Measurements from ENCODE around the gene PRR29. TPM values are rescaled to one million over a fixed set of nuclear protein-coding genes. Genes with fewer than 3 reads are reported as not detected.

Gene PRR29
- total RNA-seq, 1 experiment from 2014 or later = 0.76 TPM

DNA sequence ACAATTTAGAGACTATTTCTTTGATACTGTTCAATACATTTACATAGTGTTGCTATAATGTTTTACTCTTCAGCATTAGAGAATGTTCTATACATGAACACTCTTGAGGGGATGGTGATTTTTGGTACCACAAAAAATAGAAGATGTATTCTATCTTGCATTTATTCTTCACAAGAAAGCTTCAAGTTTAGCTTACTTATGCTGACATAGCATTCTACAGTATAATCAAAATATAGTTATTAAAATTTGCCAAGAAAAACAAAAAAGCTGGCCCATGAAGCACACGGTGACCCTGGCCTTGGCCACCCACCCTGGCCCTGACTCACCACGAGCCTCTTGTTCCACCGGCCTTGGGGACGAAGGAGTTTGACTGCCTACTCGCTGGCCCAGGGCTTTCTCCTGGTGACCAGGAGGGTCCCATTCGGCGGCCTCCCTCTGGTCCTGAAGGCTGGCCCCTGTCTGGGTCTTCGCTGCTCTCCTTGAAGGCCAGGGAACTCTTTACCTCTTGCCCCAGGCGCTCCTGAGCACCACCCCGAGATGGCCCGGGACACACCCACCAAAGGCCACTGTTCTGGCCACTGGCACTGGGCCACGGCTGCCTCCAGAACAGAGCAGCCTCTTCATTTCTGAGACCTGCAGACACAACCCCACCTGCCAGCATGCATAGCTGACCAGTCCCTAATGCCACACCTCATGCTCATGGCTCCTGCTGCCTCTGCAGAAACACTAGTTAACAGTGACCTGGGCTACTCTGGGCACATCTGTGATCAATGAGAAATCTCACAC is 44.7 kb downstream of the PRR29 start:
- DNase-seq (ENCODE audit: low spot score) = no peak

DNA sequence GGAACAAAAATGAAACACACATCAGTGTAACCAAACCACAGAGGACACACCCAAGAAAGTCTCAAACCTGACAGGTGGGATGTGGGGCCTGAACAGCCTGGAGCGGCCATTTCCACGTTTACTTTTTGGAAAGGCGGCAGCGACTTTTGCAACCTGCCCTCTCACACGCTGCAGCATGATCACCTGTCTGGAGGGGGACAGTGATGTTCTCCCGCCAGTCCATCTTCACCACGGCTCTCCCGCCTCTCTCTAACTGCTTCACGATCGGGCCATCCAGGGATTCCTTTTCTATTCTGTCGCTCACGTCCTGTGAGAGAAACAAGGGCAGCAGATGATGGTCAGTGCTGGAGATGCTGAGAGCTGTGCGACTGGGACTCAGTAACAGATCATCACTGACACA is 47.0 kb downstream of the PRR29 start:
- no peak for DNase-seq (ENCODE audit: low spot score)

DNA sequence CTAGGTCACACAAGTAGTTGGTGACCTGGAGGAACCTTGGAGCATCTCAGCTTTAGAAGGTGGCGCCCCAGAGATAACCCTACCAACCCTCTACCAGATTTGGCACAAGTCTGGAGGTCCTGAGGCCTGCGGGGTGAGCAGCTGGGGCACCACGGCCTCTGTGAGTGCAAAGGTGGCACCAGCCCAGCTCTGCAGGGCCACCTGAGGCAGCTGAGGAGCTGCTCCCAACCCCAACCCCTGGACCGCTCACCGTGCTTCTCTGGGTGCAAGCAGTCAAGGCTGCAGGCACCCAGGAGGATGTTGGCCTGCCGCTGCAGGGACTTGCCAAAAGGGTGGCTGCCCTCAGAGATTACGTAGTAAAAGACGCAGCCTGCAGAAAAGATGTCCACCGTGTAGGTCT is 50.7 kb downstream of the PRR29 start:
- no peak for DNase-seq (ENCODE audit: low spot score)

GRCh38 chr17:64051153-64051552 is 53.0 kb downstream of the PRR29 start:
- DNase-seq (ENCODE audit: low spot score) = no peak

DNA sequence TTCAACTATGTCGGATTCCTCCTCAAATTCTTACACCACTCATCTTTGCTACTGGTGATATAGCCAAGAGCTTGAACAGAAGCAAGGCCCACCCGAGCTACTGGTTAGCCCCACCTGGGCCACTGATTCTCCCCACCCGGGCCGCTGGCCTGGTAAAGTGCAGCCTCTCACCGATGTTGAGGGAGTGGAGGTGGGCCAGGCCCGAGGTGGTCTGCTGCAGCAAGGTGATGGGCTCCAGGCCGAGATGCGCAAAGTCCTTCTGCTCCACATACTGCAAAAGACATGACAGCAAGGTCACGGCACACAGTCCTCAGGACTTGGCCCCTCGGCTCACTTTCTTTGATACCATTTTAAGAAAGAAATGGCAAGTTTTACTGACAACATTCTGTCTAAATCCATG is 55.0 kb downstream of the PRR29 start:
- no peak for DNase-seq (ENCODE audit: low spot score)

Other genes with a start within 250 kb of the PRR29 start
- gene CCDC47, start 224.8 kb upstream of the PRR29 start, total RNA-seq (2014; rRNA removed; shearing (Covaris generic)) = 59.7 and 78.3 TPM in 2 replicates
- 64.8 and 65.6 TPM in 2 replicates for gene DDX42, start 224.2 kb upstream of the PRR29 start, total RNA-seq (2014; rRNA removed; shearing (Covaris generic))
- gene PSMC5, start 170.9 kb upstream of the PRR29 start, total RNA-seq (2014; rRNA removed; shearing (Covaris generic)) = 51.2 and 69.5 TPM in 2 replicates
- gene FTSJ3, start 170.7 kb upstream of the PRR29 start, total RNA-seq (2014; rRNA removed; shearing (Covaris generic)) = 48.0 and 50.6 TPM in 2 replicates
- 114 and 138 TPM in 2 replicates for gene SMARCD2, start 155.7 kb upstream of the PRR29 start, total RNA-seq (2014; rRNA removed; shearing (Covaris generic))
- gene CSH2, start 124.7 kb upstream of the PRR29 start, total RNA-seq (2014; rRNA removed; shearing (Covaris generic)) = not detected in 2 replicates
- not detected in 2 replicates for gene GH2, start 116.4 kb upstream of the PRR29 start, total RNA-seq (2014; rRNA removed; shearing (Covaris generic))
- not detected in 2 replicates for gene CSH1, start 101.8 kb upstream of the PRR29 start, total RNA-seq (2014; rRNA removed; shearing (Covaris generic))
- gene CSHL1, start 87.1 kb upstream of the PRR29 start, total RNA-seq (2014; rRNA removed; shearing (Covaris generic)) = not detected in 2 replicates
- not detected in 2 replicates for gene GH1, start 79.5 kb upstream of the PRR29 start, total RNA-seq (2014; rRNA removed; shearing (Covaris generic))
- 0.10 and 0.72 TPM in 2 replicates for gene CD79B, start 66.0 kb upstream of the PRR29 start, total RNA-seq (2014; rRNA removed; shearing (Covaris generic))
- 0.02 TPM in 1 of 2 replicates, not detected in the other for gene SCN4A, start 25.4 kb upstream of the PRR29 start, total RNA-seq (2014; rRNA removed; shearing (Covaris generic))
- gene ICAM2, start 22.3 kb downstream of the PRR29 start, total RNA-seq (2014; rRNA removed; shearing (Covaris generic)) = 0.17 and 0.22 TPM in 2 replicates
- 2.1 and 2.4 TPM in 2 replicates for gene ERN1, start 131.8 kb downstream of the PRR29 start, total RNA-seq (2014; rRNA removed; shearing (Covaris generic))